ENCODE measurements around the gene C11orf54.

DNA sequence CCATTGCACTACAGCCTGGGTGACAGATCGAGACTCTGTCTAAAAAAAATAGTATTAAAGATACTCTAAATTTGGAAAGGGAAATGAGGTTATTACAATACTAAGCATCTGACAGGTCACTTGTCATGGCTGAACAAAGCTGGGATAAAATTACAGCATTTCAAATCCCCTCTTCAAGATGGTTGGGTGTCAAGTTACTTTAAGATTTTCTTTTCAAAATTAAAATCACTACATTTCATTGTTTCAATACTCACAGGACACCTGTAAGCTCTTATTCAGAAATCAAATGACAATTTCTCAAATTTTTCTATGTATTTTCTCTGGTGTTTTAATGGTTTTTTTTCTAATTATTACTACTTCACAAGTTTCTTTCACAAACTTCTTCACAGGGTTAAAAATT, 5.8 kb upstream of the C11orf54 start:
- TF ChIP-seq ARNTL (CRISPR knock-in tag; IDR thresholded peaks at IDR 0.05; ENCODE audit: borderline replicate concordance, low read depth) (no peak), ESRRG (CRISPR knock-in tag; IDR thresholded peaks at IDR 0.05) (no peak), PATZ1 (CRISPR knock-in tag; IDR thresholded peaks at IDR 0.05; ENCODE audit: borderline replicate concordance) (no peak)

All from SK-N-SH treated with all-trans-retinoic acid at 6 μM for 48 hours (cell line).